Natural killer cell (primary cell): ENCODE measurements around the gene ZC3H7B. TPM values are rescaled to one million over a fixed set of nuclear protein-coding genes. Genes with fewer than 3 reads are reported as not detected.

Experiments
- ATAC-seq, 3 donors: fragments of 150-1000 bp in 2 of 3; fragments of 200-7000 bp in 1 of 3; cut with Tn5 transposase; 1 replicate in 1 of 3; 2 replicates in 2 of 3; pipeline ENCODE4 v1.10.0; 2021; ENCODE audit warnings: mild to moderate bottlenecking in 2 of 3, moderate library complexity in 2 of 3
- DNase-seq, 2 donors: peaks; one replicate each; pipeline versions ENCODE4 v3.0.0 to v3.0.0-alpha.2; 2013 to 2021; ENCODE audit warnings: mixed read lengths in 1 of 2
- H3K27ac ChIP-seq: one replicate; pipeline ENCODE4 v1.5.1; 2013; ENCODE audit warnings: mild to moderate bottlenecking, low read length
- H3K27me3 ChIP-seq: one replicate; pipeline ENCODE4 v1.6.1; 2013; ENCODE audit warnings: low read length; ENCODE audit not compliant: control insufficient read depth, insufficient read depth
- H3K36me3 ChIP-seq: one replicate; pipeline ENCODE4 v1.6.1; 2013; ENCODE audit warnings: low read length; ENCODE audit not compliant: control insufficient read depth, insufficient read depth
- H3K4me1 ChIP-seq: one replicate; pipeline ENCODE4 v1.6.1; 2013; ENCODE audit warnings: low read length; ENCODE audit not compliant: control insufficient read depth, insufficient read depth
- H3K4me3 ChIP-seq: one replicate; pipeline ENCODE4 v1.5.1; 2013; ENCODE audit warnings: low read length
- H3K9me3 ChIP-seq: one replicate; pipeline ENCODE4 v1.6.1; 2013; ENCODE audit warnings: low read length; ENCODE audit not compliant: control insufficient read depth, insufficient read depth
- H3K27ac Mint-ChIP-seq, 2 donors: one replicate each; pipeline ENCODE4 v1.8.0; 2022; ENCODE audit warnings: mild to moderate bottlenecking in 2 of 2, mixed read lengths in 2 of 2, moderate library complexity in 1 of 2
- H3K27me3 Mint-ChIP-seq, 2 donors: one replicate each; pipeline ENCODE4 v1.8.0; 2022; ENCODE audit warnings: low read depth in 2 of 2, mixed read lengths in 2 of 2
- H3K36me3 Mint-ChIP-seq: one replicate; pipeline ENCODE4 v1.8.0; 2022; ENCODE audit warnings: mixed read lengths
- H3K4me1 Mint-ChIP-seq, 2 donors: one replicate each; pipeline ENCODE4 v1.8.0; 2022; ENCODE audit warnings: mixed read lengths in 2 of 2
- H3K4me3 Mint-ChIP-seq: one replicate; pipeline ENCODE4 v1.8.0; 2022; ENCODE audit warnings: mild to moderate bottlenecking, moderate library complexity, mixed read lengths
- H3K9me3 Mint-ChIP-seq, 2 donors: one replicate each; pipeline ENCODE4 v1.8.0; 2022; ENCODE audit warnings: mixed read lengths in 2 of 2
- WGBS: methylation state at CpG from one replicate; pipeline ENCODE4 v1.1.7; 2013; ENCODE audit warnings: missing lambda C conversion rate; ENCODE audit not compliant: insufficient coverage; 5-methylcytosine and 5-hydroxymethylcytosine counted together
- intact Hi-C: fragments of 100-400 bp; cut with micrococcal nuclease; formaldehyde crosslinking; loops from one replicate; pipeline ENCODE4 v1.14.2; 2022
- total RNA-seq, 4 donors: library from RNA; stranded (reverse); fragments of 120-200 nt in 1 of 4; gene quantifications; one replicate each; pipeline versions ENCODE4 v1.2.3 to v1.2.4, GENCODE V29; 2013 to 2022
- TF ChIP-seq, protein P1 (sequence below): fragments of 200-600 bp; IDR thresholded peaks from one replicate; pipeline ENCODE4 v1.8.0; 2022; ENCODE audit warnings: antibody characterized with exemption

ZC3H7B gene
- total RNA-seq, 3 donors from 2014 or later (not counting 1 experiment from before 2014, with no cell fraction given): 33.9 to 40.3 (median 38.3) TPM

DNA sequence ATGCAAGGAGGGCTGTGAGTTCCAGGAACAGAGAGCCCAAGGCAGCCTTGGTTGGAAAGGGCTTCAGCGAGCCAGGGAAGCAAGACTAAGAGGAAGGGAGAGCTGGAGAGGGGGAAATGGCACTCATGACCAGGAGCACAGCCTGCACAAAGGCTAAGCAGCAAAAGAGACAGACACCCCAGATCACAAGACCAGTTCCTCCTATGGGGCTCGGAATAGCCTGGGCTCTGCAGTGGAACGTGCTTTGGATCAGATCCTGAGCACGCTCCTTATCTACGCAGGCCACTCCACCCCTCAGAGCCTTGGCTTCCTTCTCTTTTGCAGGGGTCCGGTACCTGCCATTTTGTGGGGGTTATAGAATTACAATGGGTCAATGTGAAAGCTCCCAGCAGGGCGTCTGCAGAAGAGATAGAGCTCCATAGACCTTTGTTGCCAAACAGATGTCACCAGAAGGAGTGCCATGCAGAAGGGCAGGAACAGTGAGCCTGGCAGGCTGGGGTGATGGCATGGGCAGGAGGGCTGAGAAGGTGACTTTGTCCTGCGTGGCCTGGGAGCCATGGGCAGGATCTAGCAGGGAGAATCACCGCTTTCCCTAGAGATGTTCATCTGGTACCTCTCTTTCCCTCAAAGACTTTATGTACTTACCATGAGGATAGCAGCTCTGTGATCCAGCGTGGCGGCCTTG lies 33.8 kb downstream of the ZC3H7B start:
- H3K9me3 ChIP-seq: no peaks in the 10 kb centered on the region
- H3K27me3 Mint-ChIP-seq: no peaks in the 10 kb centered on the region
- peaks cover 44% of the 10 kb centered on the region for H3K36me3 ChIP-seq
- no peak overlapping the region for H3K4me3 Mint-ChIP-seq
- no peaks in the 10 kb centered on the region for H3K4me1 ChIP-seq
- intact Hi-C loops: no loop called here
- no peak for DNase-seq
- no peak overlapping the region for H3K27ac ChIP-seq
- no peaks in the 10 kb centered on the region for H3K9me3 Mint-ChIP-seq
- H3K27ac Mint-ChIP-seq: no peak overlapping the region
- H3K4me1 Mint-ChIP-seq: peaks cover 0 to 7% of the 10 kb centered on the region in 2 donors
- H3K36me3 Mint-ChIP-seq: no peaks in the 10 kb centered on the region
- ATAC-seq: no peak
- 99% methylated on average over 11 of the region's 11 CpGs for WGBS
- H3K27me3 ChIP-seq: no peaks in the 10 kb centered on the region
- H3K4me3 ChIP-seq: no peak overlapping the region
- TF ChIP-seq, protein P1, sequence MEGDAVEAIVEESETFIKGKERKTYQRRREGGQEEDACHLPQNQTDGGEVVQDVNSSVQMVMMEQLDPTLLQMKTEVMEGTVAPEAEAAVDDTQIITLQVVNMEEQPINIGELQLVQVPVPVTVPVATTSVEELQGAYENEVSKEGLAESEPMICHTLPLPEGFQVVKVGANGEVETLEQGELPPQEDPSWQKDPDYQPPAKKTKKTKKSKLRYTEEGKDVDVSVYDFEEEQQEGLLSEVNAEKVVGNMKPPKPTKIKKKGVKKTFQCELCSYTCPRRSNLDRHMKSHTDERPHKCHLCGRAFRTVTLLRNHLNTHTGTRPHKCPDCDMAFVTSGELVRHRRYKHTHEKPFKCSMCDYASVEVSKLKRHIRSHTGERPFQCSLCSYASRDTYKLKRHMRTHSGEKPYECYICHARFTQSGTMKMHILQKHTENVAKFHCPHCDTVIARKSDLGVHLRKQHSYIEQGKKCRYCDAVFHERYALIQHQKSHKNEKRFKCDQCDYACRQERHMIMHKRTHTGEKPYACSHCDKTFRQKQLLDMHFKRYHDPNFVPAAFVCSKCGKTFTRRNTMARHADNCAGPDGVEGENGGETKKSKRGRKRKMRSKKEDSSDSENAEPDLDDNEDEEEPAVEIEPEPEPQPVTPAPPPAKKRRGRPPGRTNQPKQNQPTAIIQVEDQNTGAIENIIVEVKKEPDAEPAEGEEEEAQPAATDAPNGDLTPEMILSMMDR: no peak

DNA sequence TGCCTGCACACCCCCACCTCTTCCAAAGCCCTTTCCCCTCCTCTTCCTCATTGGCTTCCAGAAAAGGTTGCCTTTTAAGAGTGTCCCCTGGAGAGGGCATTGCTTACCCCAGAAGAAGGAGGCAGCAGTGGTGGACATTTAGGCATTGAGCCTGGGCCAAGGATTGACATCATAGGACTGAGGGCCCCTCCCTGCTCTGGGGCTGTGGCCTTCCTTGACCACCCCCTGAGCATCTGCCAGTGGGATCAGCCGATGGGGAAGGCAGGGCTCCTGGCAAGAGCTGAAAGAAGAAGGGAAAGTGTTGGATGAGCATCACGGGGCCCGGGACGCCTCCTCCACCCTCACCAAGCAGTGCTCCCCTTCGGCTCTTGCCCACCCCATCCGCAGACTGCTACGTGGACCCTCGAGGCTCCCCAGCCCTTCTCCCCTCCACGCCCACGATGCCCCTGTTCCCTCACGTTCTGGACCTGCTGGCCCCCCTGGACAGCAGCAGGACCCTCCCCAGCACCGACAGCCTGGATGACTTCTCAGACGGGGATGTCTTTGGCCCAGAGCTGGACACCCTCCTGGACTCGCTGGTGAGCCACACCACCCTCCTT lies 37.4 kb downstream of the ZC3H7B start:
- no peak for ATAC-seq
- Mint-ChIP-seq H3K9me3 (no peaks in the 10 kb centered on the region), H3K27me3 (no peaks in the 10 kb centered on the region), H3K4me3 (no peak overlapping the region), H3K4me1 (peaks cover 0 to 7% of the 10 kb centered on the region in 2 donors), H3K27ac (peak overlapping the region in 1 of 2 donors; percentile 35), H3K36me3 (no peaks in the 10 kb centered on the region)
- Histone ChIP-seq H3K4me1 (no peaks in the 10 kb centered on the region), H3K9me3 (no peaks in the 10 kb centered on the region), H3K4me3 (no peak overlapping the region), H3K36me3 (peaks cover 42% of the 10 kb centered on the region), H3K27ac (no peak overlapping the region), H3K27me3 (no peaks in the 10 kb centered on the region)
- WGBS: 94% methylated on average over 13 of the region's 14 CpGs
- intact Hi-C loops: no loop called here
- no peak for DNase-seq
- TF ChIP-seq, protein P1: no peak

DNA sequence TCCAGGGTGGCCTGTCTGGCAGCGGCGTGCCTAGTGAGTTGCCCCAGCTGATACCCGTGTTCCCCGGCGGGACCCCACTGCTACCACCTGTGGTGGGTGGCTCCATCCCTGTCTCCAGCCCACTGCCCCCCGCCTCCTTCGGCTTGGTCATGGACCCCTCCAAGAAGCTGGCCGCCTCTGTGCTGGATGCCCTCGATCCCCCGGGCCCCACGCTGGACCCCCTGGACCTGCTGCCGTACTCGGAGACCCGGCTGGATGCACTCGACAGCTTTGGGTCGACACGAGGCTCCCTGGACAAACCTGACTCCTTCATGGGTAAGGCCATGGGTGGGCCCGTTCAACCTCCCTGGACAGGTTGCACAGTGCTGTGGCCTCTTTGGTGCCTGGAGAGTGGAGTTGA lies 38.5 kb downstream of the ZC3H7B start:
- no peak for ATAC-seq
- Histone ChIP-seq H3K36me3 (peaks cover 45% of the 10 kb centered on the region), H3K27ac (no peak overlapping the region), H3K9me3 (no peaks in the 10 kb centered on the region), H3K4me1 (no peaks in the 10 kb centered on the region), H3K27me3 (no peaks in the 10 kb centered on the region), H3K4me3 (no peak overlapping the region)
- peaks cover 0 to 7% of the 10 kb centered on the region in 2 donors for H3K4me1 Mint-ChIP-seq
- H3K27ac Mint-ChIP-seq: no peak overlapping the region
- no peaks in the 10 kb centered on the region for H3K9me3 Mint-ChIP-seq
- TF ChIP-seq, protein P1: no peak
- intact Hi-C loops: no loop called here
- WGBS: 98% methylated on average over 18 of the region's 18 CpGs
- DNase-seq: no peak
- no peaks in the 10 kb centered on the region for H3K36me3 Mint-ChIP-seq
- no peaks in the 10 kb centered on the region for H3K27me3 Mint-ChIP-seq
- H3K4me3 Mint-ChIP-seq: no peak overlapping the region
